Activated T-cell treated with anti-CD3 and anti-CD28 coated beads, Interleukin-2, amount 50 U/mL, for 72 hours (primary cell): ENCODE data around the gene RASL10B. TPM values are rescaled to one million over a fixed set of nuclear protein-coding genes. Genes with fewer than 3 reads are reported as not detected.
A peak's percentile ranks its signal among the peaks of the same experiment; 100 is the strongest.

Source experiments
- ATAC-seq, 2 donors: fragments of 150-1000 bp; cut with Tn5 transposase; replicated peaks in 1 of 2; 2 replicates each; pipeline ENCODE4 v1.10.0; 2021; ENCODE audit warnings: moderate library complexity in 2 of 2, mild to moderate bottlenecking in 1 of 2
- DNase-seq, 2 donors: peaks; one replicate each; pipeline ENCODE4 v3.0.0; 2021 to 2022; ENCODE audit warnings: mixed read lengths in 1 of 2
- H3K27ac Mint-ChIP-seq: one replicate; pipeline ENCODE4 v1.8.0; 2022; ENCODE audit warnings: mild to moderate bottlenecking, moderate library complexity, mixed read lengths
- H3K27me3 Mint-ChIP-seq: one replicate; pipeline ENCODE4 v1.8.0; 2022; ENCODE audit warnings: low read depth, mixed read lengths
- H3K36me3 Mint-ChIP-seq, 2 donors: one replicate each; pipeline ENCODE4 v1.8.0; 2022; ENCODE audit warnings: mixed read lengths in 2 of 2, mild to moderate bottlenecking in 1 of 2; ENCODE audit not compliant: insufficient read depth in 2 of 2
- H3K4me1 Mint-ChIP-seq: one replicate; pipeline ENCODE4 v1.8.0; 2022; ENCODE audit warnings: low read depth, mixed read lengths
- H3K4me3 Mint-ChIP-seq, 2 donors: one replicate each; pipeline ENCODE4 v1.8.0; 2022; ENCODE audit warnings: mild to moderate bottlenecking in 2 of 2, mixed read lengths in 2 of 2, moderate library complexity in 2 of 2
- H3K9me3 Mint-ChIP-seq, 2 donors: one replicate each; pipeline ENCODE4 v1.8.0; 2022; ENCODE audit warnings: mixed read lengths in 2 of 2
- total RNA-seq, 2 donors: library from RNA; stranded (reverse); gene quantifications; one replicate each; pipeline ENCODE4 v1.2.3, GENCODE V29; 2022

Gene RASL10B
- total RNA-seq, 2 donors from 2014 or later: 0.32 to 1.3 TPM

DNA sequence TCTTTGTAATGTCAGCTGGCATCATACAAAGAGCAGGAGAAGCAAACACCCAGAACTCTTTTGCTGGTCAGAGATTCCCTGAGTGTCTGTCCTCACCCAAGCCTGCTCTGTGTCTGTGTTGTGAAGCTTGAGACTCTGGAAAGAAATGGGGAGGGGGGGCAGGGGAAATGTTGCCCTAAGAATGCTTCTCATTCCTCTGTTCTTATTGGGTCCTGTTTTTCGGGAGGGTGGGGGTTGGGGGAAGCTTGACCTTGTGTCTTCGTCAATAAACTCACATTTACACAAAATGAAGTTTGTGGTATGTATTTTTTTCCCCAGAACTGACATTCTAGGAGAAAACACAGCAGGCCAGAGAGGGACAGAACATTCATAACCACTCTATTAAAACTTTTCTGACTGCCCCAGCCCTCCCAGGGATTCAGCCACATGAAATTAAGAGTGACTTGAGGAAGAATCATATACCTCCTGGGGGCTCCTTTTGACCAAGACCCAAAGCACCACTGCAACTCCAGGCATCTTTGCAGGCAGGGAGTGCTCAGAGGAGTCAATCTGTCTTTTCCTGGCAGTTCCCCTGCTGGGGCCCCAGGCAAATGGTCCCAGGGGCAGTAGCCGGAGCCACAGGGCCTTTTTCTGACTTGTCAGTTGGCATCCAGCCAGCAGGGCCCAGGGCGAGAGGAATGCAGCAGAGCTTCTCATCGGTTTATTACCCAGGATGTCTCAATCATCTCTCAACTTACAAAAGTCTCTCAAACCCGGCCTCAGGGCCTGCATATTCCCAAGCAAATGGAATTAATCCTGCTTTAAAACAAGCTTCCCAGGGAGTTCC is 5.1 kb upstream of the RASL10B start:
- Mint-ChIP-seq H3K27ac (no peak overlapping the region), H3K4me3 (no peak overlapping the region), H3K4me1 (peaks cover 14% of the 10 kb centered on the region), H3K9me3 (no peaks in the 10 kb centered on the region), H3K27me3 (no peaks in the 10 kb centered on the region), H3K36me3 (peaks cover 4 to 10% of the 10 kb centered on the region in 2 donors)
- DNase-seq (no peak), ATAC-seq (no peak)

DNA sequence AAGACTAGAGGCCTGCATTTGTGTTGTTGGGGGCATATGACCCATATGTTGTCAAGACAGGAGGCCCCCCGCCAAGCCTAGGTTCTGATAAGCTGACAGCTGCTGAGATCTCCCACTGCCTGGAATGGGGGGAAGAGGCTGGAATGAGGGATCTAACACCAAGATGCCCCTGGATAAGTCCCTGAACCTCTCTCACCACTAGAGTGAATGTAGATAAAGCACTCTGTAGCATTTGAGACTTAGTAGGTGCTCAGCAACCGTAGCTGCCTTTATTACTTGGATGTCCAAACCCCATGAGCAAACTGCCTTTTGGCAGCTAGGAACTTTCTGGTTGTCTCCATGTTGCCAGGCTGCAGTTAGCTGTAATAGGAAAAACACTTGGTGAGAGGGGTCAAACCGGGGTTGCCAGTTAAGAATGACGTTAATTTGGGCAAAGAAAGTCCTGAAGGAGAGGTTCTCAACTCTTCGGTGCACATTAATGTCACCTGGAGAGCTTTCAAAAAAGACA is 4.4 kb upstream of the RASL10B start:
- peaks cover 4 to 9% of the 10 kb centered on the region in 2 donors for H3K36me3 Mint-ChIP-seq
- no peak for DNase-seq
- H3K9me3 Mint-ChIP-seq: no peaks in the 10 kb centered on the region
- H3K4me1 Mint-ChIP-seq: peaks cover 14% of the 10 kb centered on the region
- no peaks in the 10 kb centered on the region for H3K27me3 Mint-ChIP-seq
- no peak for ATAC-seq
- no peak overlapping the region for H3K4me3 Mint-ChIP-seq
- no peak overlapping the region for H3K27ac Mint-ChIP-seq

DNA sequence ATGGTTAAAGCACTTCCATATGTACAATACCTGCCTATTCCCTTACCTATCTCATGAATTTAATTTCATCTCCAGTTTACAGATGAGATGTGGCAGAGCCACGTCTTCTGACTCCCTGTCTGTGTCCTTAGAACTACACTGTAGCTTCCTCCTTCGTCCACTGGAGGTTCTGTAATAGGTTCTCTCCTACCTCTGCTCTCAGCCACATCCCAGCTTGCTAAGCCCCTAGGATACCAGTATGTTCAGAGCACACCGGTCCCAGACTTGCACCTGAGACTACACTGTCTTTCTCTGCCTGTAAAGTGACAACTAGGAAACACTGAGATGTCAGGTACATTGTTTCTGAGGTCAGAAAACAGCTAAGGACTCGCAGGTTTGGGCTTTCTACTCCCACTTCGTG is 3.8 kb upstream of the RASL10B start:
- no peak for DNase-seq

DNA sequence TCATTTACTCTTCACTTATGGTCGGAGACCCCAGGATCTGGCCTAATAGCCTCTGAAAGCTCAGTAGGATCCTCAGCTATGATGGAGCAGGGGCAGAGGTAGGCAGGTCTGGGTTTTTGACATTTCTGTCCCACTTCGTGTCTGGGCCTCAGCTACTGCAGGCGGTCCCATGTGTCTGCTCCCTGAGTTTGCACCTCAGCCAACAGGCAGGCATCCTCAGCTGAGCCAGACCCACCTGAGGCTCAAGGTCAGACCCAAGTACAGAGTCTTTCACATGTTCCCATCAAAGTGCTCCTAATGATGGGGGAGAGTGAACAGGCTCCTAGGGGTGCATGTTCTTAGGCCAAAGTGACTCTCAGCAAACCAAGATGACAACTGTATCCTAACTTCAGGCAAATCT is 2.9 kb upstream of the RASL10B start:
- no peaks in the 10 kb centered on the region for H3K27me3 Mint-ChIP-seq
- peaks cover 14% of the 10 kb centered on the region for H3K4me1 Mint-ChIP-seq
- H3K9me3 Mint-ChIP-seq: no peaks in the 10 kb centered on the region
- no peak overlapping the region for H3K4me3 Mint-ChIP-seq
- H3K36me3 Mint-ChIP-seq: peaks cover 4 to 9% of the 10 kb centered on the region in 2 donors
- no peak for ATAC-seq
- no peak overlapping the region for H3K27ac Mint-ChIP-seq
- DNase-seq: no peak

More for the DNA sequence above, 3.8 kb upstream of the RASL10B start:
- ATAC-seq: no peak
- H3K4me3 Mint-ChIP-seq: no peak overlapping the region
- H3K9me3 Mint-ChIP-seq: no peaks in the 10 kb centered on the region
- H3K27ac Mint-ChIP-seq: no peak overlapping the region
- H3K36me3 Mint-ChIP-seq: peaks cover 4 to 9% of the 10 kb centered on the region in 2 donors
- H3K27me3 Mint-ChIP-seq: no peaks in the 10 kb centered on the region
- peaks cover 14% of the 10 kb centered on the region for H3K4me1 Mint-ChIP-seq

DNA sequence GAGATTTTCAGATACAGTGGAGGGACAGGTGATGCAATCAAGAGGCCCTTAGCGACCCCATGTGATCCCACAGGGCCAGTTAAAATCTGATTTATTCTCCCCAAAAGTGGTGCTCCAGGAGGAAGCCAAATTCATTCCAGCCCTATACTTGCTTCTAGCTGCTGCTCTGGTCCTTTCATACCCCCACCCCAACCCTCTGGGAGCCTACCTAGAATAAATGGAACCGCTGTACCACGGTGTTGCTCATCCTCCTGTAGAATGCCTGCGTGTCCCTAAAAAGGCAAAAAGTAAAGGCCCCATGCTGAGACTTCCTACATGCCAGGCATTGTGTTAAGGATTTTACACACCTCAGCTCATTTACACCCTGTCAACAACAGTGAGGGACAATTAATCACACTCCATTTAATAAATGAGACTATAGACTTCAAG is 2.0 kb upstream of the RASL10B start:
- no peak overlapping the region for H3K27ac Mint-ChIP-seq
- no peak overlapping the region for H3K4me3 Mint-ChIP-seq
- no peaks in the 10 kb centered on the region for H3K27me3 Mint-ChIP-seq
- no peak for DNase-seq
- no peaks in the 10 kb centered on the region for H3K9me3 Mint-ChIP-seq
- H3K4me1 Mint-ChIP-seq: peaks cover 14% of the 10 kb centered on the region
- no peak for ATAC-seq
- peaks cover 2 to 9% of the 10 kb centered on the region in 2 donors for H3K36me3 Mint-ChIP-seq

DNA sequence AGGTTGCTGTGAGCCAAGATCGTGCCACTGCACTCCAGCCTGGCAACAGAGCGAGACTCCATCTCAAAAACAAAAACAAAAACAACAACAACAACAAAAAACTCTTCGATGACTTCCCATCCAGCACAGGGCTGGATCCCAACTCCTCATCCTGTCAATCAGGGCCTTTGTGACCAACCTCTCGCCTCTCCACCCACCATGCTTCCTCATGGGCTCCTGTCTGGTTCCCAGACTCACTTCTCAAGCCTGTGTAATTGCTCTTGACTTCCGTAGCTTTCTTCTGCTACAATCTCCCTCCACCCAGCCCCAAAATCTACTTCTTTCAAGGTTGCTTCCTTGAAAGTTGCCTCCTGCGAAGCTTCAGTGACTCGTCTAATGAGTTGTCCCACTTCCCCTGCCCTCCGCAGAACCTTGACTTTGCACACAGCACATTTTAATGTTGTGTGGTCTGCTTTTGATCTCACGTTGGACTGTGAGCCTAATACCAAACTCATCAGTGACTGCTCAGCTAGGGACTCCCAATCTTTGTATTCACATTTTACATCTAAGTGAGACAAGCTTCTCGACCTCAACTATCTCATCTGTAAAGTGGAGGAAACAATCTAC is 936 bp upstream of the RASL10B start:
- Mint-ChIP-seq H3K27ac (peak overlapping the region; percentile 51), H3K9me3 (no peaks in the 10 kb centered on the region), H3K36me3 (peaks cover under 1 to 2% of the 10 kb centered on the region in 2 donors), H3K4me3 (peak overlapping the region; percentile 76 to 81), H3K4me1 (peaks cover 14% of the 10 kb centered on the region), H3K27me3 (no peaks in the 10 kb centered on the region)
- DNase-seq: no peak
- peak; percentile 30 to 33 for ATAC-seq

DNA sequence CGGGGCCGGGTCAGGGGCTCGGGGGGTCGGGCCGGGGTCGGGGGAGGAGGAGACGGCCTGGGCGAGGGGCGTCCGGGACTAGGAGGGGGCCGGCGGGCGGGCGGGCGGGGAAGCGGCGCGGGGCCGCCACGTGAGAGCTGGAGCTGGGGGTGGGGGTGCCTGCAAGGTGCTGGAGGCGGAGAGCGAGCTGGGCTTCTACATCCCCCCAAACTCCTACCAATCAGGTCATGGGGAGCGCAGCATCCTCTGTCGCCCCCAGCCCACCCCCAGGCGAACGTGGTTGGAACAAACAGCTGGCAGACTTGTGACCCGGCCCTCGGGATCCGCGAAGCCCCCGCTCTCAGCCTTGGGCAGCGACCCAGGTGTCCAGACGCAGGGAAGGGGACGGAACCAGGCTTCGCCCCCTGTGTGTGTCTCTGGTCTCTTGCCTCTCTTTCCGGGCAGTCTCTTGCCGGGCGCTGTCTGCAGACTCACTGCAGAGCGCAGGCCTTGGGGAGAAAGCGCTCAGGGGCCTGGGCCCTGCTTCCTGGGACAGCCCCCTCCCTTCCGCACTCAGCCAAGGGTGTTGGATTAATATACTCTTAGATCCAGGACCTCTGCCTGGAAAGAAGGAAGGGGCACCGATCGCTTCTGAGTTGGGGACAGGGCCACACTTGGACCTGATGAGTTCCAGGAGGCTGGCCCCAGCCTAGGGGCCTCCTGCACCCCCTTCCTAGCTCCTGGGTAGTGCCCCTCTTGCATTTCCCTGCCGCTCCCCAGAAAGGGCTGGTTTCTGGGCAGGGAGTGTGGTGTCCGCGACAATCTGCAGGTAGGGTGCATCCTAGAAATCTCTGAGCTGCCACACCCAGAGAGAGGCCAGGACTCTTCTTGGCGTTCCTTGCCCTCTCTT is 722 bp downstream of the RASL10B start:
- no peak overlapping the region for H3K27ac Mint-ChIP-seq
- no peak for DNase-seq
- peak overlapping the region; percentile 64 to 79 for H3K4me3 Mint-ChIP-seq
- H3K27me3 Mint-ChIP-seq: no peaks in the 10 kb centered on the region
- H3K9me3 Mint-ChIP-seq: no peaks in the 10 kb centered on the region
- H3K36me3 Mint-ChIP-seq: no peaks in the 10 kb centered on the region
- peaks cover 14% of the 10 kb centered on the region for H3K4me1 Mint-ChIP-seq
- peak in 1 of 2 donors; percentile 14 for ATAC-seq

DNA sequence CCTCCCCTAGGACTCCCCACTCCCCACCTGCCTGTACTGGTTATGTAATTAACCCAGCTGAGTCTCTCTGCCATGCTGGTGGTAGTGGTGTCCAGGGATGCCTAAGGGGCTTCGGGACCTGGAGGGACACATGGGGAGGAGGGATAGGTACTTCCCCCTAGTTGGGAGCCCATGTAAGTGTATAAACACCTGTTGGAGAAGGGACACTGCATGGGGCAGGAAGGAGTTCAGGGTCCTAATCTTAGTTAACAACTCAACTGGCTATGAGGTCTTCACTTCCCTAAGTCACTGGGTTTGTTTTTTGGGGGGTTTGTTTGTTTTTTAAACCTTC is 1.3 kb downstream of the RASL10B start:
- no peak overlapping the region for H3K27ac Mint-ChIP-seq
- no peaks in the 10 kb centered on the region for H3K27me3 Mint-ChIP-seq
- H3K4me3 Mint-ChIP-seq: peak overlapping the region; percentile 22 to 79
- peaks cover 14% of the 10 kb centered on the region for H3K4me1 Mint-ChIP-seq
- DNase-seq (no peak), ATAC-seq (no peak)
- no peaks in the 10 kb centered on the region for H3K36me3 Mint-ChIP-seq
- H3K9me3 Mint-ChIP-seq: no peaks in the 10 kb centered on the region

DNA sequence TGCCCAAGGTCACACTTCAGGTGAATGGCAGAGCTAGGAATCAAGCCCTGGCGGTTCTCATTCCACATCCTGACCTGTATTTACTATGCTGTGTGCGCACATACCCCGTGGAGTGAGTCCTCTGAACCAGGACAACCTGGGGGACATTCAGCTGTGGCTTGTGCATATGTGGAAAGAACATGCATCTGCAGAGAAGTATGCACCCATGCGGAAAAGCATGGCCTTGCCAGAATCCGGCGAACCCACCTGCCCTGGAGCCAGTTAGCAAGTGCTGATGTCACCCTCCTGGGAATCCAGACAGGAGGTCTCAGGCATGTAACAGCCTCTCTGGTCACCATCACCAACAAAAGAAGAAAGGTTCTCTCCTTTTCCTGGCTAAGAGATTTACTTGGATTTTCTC is 1.9 kb downstream of the RASL10B start:
- H3K4me1 Mint-ChIP-seq: peaks cover 14% of the 10 kb centered on the region
- H3K27ac Mint-ChIP-seq: no peak overlapping the region
- H3K27me3 Mint-ChIP-seq: no peaks in the 10 kb centered on the region
- no peak overlapping the region for H3K4me3 Mint-ChIP-seq
- DNase-seq: no peak
- ATAC-seq: no peak
- no peaks in the 10 kb centered on the region for H3K36me3 Mint-ChIP-seq
- H3K9me3 Mint-ChIP-seq: no peaks in the 10 kb centered on the region

DNA sequence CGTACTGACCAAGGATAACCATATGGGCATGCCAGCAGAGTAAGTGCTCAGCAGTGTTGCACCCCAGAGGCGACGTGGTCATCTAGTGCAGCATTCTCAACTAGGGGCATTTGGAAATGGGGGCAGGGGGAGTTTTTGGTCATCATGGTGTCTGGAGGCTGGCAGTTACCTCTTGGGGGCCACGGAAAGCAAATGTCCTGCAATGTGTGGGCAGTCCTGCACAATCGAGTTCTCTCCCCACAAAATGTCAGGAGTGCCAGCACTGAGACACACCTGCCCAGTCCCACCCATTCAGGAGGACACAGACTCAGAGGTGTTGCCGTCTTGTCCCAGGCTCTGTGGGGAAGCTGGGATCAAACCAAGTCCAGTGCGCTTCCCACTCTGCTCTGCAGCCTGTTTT is 3.0 kb downstream of the RASL10B start:
- H3K4me3 Mint-ChIP-seq: no peak overlapping the region
- H3K27ac Mint-ChIP-seq: no peak overlapping the region
- H3K27me3 Mint-ChIP-seq: peaks cover under 1% of the 10 kb centered on the region
- ATAC-seq (no peak), DNase-seq (no peak)
- no peaks in the 10 kb centered on the region for H3K9me3 Mint-ChIP-seq
- H3K36me3 Mint-ChIP-seq: no peaks in the 10 kb centered on the region
- peaks cover 14% of the 10 kb centered on the region for H3K4me1 Mint-ChIP-seq

DNA sequence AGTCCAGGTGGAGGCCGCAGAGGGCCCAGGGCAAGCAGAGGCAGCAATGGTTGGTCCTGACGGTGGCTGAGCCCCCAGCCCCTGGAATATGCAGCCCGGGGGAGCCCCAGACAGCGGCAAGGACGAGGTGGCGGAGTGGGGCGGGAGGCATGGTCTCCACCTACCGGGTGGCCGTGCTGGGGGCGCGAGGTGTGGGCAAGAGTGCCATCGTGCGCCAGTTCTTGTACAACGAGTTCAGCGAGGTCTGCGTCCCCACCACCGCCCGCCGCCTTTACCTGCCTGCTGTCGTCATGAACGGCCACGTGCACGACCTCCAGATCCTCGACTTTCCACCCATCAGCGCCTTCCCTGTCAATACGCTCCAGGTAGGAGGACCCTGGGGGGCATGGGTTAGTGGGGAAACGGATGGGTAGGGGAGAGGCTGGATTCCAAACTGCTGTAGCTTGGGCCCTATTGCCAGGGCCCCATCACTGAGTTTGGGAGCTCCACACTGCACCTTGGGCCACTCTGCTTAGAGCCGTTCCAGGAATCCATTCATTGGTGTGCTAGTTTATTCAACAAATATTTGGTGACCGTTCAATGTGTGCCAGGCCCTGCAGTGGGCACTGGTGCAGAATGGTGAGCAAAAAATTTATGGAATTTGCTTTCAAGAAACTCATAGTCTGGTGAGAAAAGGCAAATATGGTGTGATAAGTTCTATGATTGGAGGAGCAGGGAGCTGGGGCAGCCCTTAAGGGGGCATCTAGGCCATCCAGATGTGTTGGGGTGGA is 3.8 kb downstream of the RASL10B start:
- peaks cover 9% of the 10 kb centered on the region for H3K27me3 Mint-ChIP-seq
- H3K36me3 Mint-ChIP-seq: no peaks in the 10 kb centered on the region
- peaks cover 11% of the 10 kb centered on the region for H3K4me1 Mint-ChIP-seq
- no peak overlapping the region for H3K27ac Mint-ChIP-seq
- DNase-seq (no peak), ATAC-seq (no peak)
- H3K4me3 Mint-ChIP-seq: no peak overlapping the region
- H3K9me3 Mint-ChIP-seq: no peaks in the 10 kb centered on the region

DNA sequence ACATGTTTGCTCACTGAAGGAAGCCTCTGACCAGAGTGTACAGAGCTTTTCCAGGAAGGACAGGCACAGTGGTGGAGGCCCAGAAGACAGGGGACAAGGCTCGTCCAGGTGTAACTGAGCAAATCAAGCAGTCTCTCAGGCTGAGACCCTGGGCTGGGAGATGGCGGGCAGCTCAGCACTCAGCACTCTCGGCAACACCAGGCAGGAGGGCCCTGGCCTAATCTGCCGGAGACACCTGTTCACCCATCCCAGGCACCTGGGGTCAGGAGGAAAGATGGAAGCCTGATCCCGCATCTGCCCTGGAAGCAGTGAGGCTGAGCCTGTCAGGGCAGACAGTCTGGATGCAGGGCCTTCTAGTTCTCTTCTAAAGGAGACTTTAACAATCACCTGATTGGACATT is 4.8 kb downstream of the RASL10B start:
- ATAC-seq: no peak
- no peak overlapping the region for H3K27ac Mint-ChIP-seq
- H3K36me3 Mint-ChIP-seq: no peaks in the 10 kb centered on the region
- H3K4me3 Mint-ChIP-seq: no peak overlapping the region
- H3K27me3 Mint-ChIP-seq: peaks cover 16% of the 10 kb centered on the region
- DNase-seq: no peak
- H3K9me3 Mint-ChIP-seq: no peaks in the 10 kb centered on the region
- H3K4me1 Mint-ChIP-seq: peaks cover under 1% of the 10 kb centered on the region
